ENCODE data around the gene MBOAT1.

GRCh38 chr6:20215310-20215709, 3.0 kb upstream of the MBOAT1 start:
- TF ChIP-seq CTCF (IDR thresholded peaks at IDR 0.05), result no peak
- no peak for TF ChIP-seq POLR2A (IDR thresholded peaks at IDR 0.05)

All from testis (tissue), 2 donors.